Right ventricle myocardium superior (tissue), 1 donor: ENCODE results near the gene BLCAP. TPM values are rescaled to one million over a fixed set of nuclear protein-coding genes. Genes with fewer than 3 reads are reported as not detected.
"Not testable (repeated sequence)": the region's sequence is repeated elsewhere in the genome, so short reads cannot be mapped to it uniquely, and the experiment has no call there.

Experiments used
- ATAC-seq: fragments of 200-7000 bp; cut with Tn5 transposase; one replicate; pipeline ENCODE4 v1.9.1; 2020; ENCODE audit warnings: mild to moderate bottlenecking; ENCODE audit not compliant: poor library complexity
- DNase-seq: peaks from one replicate; pipeline ENCODE4 v3.0.0-alpha.2; 2020
- intact Hi-C: fragments of 100-400 bp; cut with DNase I; formaldehyde crosslinking; loops from one replicate; pipeline ENCODE4 v1.11.2; 2022
- total RNA-seq: library from RNA; stranded (reverse); fragmentation: NEBNext Ultra II Directional; extraction: Animal tissue kit (Norgen Biotek cat#: 25700); gene quantifications from one replicate; pipeline ENCODE4 v1.2.1, GENCODE V29; 2021
- donor health status: DM: no; HTN: yes; CAD: no; lungs with severe emphysema.

The BLCAP gene
- total RNA-seq, 1 donor from 2014 or later, result 90.2 TPM

DNA sequence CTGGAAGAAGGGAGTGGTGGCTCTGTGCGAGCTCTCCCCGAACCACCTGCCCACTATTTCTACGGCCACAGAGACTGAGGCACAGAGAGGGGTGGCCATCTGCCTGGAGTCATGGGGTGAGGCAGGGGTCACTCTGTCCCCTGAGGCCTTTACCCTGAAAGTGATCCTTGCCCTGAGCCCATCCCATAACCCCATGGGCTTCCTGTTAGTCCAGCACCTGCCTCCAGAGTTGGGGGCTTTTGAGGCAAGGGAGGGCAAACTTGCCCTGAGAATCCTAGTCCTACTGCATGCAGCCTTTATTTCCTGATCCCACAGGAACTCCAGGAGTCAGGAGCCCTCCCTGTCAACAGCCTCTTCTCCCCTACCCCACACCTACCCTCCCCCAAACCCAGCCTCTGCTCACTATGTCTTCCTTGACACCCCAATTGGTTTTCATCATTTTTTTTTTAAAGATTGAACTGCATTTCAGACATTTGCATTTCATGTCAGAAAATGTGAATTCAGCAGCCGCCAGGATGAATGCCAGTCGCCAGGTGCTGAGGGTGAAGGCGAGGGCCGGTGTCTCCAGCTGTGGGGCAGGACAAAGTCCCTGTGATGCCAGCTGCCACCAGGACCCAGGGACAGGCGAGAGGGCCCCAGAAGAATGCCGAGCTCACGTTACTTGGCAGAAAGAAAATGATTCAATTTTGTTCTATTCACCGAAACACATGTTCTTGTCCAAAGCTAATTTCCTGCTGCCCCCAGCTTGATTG lies 54.3 kb downstream of the BLCAP start:
- no peak for DNase-seq
- intact Hi-C loops, result no loop called here
- no peak for ATAC-seq

DNA sequence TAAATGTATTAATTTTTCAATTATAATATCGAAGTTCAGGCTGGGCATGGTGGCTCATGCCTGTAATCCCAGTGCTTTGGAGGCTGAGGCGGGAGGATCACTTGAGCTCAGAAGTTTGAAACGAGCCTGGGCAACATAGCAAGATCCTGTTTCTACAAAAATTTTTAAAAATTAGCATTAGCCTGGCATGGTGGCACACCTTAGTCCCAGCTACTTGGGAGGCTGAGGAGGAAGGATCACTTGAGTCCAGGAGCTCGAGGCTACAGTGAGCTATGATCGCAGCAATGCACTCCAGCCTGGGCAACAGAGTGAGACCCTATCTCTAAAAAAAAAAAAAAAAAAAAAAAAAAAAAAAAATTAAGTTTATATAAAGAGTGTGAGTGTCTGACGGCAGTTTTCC lies 55.2 kb downstream of the BLCAP start:
- ATAC-seq, DNase-seq, intact Hi-C loops: not testable (repeated sequence)

DNA sequence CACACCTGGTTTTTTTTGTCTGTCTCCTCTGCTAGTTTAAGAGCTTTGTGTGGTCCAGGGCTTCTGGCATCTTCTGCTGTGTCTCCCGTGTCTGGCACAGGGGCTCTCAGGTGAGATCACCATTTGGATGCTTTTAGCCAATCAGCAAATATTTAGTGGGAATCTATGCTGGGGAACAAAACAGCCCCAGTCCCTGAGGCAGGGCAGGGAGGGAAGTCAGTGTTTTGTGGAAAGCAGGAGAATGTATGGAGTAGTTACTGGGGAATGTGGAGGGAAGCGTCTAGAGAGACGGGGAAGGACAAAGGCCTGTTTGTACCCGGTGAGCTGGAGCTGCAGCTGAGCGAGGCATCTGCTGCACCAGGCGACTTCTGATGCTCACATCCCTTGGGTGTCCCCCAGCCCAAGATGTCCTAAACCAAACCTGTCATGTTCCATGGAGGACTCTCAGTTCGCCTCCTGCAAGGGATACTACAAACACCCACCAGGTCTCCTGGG lies 55.9 kb downstream of the BLCAP start:
- DNase-seq, result no peak
- intact Hi-C loops, result no loop called here

DNA sequence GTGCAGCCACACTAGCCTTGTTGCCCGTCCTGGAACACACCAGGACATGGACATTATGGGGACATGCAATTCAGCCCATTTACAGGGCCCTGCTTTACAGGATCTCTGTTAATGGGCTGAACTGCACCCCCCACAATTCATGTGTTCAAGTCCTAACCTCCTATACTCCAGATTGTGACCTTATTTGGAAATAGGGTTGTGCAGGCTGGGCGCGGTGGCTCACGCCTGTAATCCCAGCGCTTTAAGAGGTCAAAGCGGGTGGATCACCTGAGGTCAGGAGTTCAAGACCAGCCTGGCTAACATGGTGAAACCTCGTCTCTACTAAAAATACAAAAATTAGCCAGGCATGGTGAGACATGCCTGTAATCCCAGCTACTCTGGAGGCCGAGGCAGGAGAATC lies 57.5 kb downstream of the BLCAP start:
- ATAC-seq, intact Hi-C loops, DNase-seq: not testable (repeated sequence)

More for the DNA sequence above, 55.9 kb downstream of the BLCAP start:
- ATAC-seq, result no peak

DNA sequence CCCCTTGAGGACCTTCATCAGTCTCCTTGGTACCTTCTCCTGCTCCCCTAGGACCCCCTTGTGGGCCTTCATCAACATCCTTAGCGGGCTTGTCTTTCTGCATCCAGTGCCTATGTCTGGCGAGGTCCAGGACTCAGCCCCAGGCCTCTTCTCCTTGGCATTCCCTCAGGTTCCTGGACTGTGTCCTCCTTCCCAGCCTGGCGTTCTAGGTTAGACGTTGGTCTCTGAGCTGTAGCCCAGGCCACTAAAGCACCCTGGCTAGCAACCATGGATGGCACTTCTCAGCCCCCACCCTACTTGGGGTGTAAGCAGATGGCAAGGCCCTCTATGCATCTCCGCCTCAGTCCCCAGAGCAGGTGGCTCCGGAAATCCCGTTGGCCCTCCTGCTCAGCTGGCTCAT lies 58.1 kb downstream of the BLCAP start:
- intact Hi-C loops, result no loop called here
- ATAC-seq, result no peak
- DNase-seq, result no peak

DNA sequence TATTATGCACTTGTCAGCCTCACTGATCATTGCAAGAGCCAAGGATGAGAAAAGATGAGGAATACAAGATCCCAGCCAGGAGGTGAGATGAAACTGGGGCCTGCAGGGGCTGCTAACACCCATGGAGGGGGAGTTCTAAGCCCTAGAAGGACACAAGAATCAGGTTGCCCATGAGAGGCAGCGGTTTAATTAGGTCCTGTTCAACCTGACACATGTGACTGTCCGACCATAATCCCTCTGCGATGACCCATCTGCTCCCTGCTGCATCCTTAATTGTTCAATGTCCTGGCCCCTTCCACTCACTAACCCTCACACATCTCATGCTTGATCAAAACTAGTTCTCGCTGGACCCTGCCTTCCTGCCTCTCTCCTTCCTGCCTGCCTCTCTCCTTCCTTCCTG lies 58.8 kb downstream of the BLCAP start:
- no peak for DNase-seq
- intact Hi-C loops, result no loop called here
- ATAC-seq, result no peak

Other genes starting within 250 kb of the BLCAP start
- gene MANBAL, start 238.2 kb downstream of the BLCAP start, total RNA-seq, result 18.6 TPM
- gene SRC, start 181.7 kb downstream of the BLCAP start, total RNA-seq, result 6.7 TPM
- not detected for gene NNAT, start 6.6 kb downstream of the BLCAP start, total RNA-seq
- 60.9 TPM for gene CTNNBL1, start 166.2 kb upstream of the BLCAP start, total RNA-seq